ENCODE measurements around the gene VANGL2.
A peak's percentile ranks its signal among the peaks of the same experiment; 100 is the strongest.
"Not testable (repeated sequence)": the region's sequence is repeated elsewhere in the genome, so short reads cannot be mapped to it uniquely, and the experiment has no call there.

VANGL2 gene

GRCh38 chr1:160370561-160371345 lies 29.6 kb upstream of the VANGL2 start:
- DNase-seq (ENCODE audit: low spot score), result no peak

GRCh38 chr1:160371346-160371631 lies 29.1 kb upstream of the VANGL2 start:
- DNase-seq (ENCODE audit: low spot score), result no peak

GRCh38 chr1:160371756-160372155 lies 28.6 kb upstream of the VANGL2 start:
- DNase-seq (ENCODE audit: low spot score), result no peak

GRCh38 chr1:160373696-160374095 lies 26.7 kb upstream of the VANGL2 start:
- no peak for DNase-seq (ENCODE audit: low spot score)

- DNase-seq (ENCODE audit: low spot score), result peak; percentile 90
These were observed 25.9 kb upstream of the VANGL2 start for GRCh38 chr1:160374306-160375110.

- no peak for DNase-seq (ENCODE audit: low spot score)
These were observed 24.4 kb upstream of the VANGL2 start for GRCh38 chr1:160375788-160376524.

- peak; percentile 75 for DNase-seq (ENCODE audit: low spot score)
These were observed 23.7 kb upstream of the VANGL2 start for GRCh38 chr1:160376525-160377131.

- DNase-seq (ENCODE audit: low spot score), result no peak
These were observed 22.7 kb upstream of the VANGL2 start for GRCh38 chr1:160377585-160378206.

GRCh38 chr1:160384812-160385211 lies 15.6 kb upstream of the VANGL2 start:
- not testable (repeated sequence) for DNase-seq (ENCODE audit: low spot score)

- DNase-seq (ENCODE audit: low spot score), result not testable (repeated sequence)
These were observed 12.0 kb upstream of the VANGL2 start for GRCh38 chr1:160388406-160388805.

GRCh38 chr1:160394673-160395072 lies 5.7 kb upstream of the VANGL2 start:
- DNase-seq (ENCODE audit: low spot score), result no peak

GRCh38 chr1:160397651-160398050 lies 2.7 kb upstream of the VANGL2 start:
- DNase-seq (ENCODE audit: low spot score), result no peak

- DNase-seq (ENCODE audit: low spot score), result no peak
These were observed 1.5 kb upstream of the VANGL2 start for GRCh38 chr1:160398823-160399222.

GRCh38 chr1:160399544-160400222 lies 681 bp upstream of the VANGL2 start:
- peak; percentile 73 for DNase-seq (ENCODE audit: low spot score)

- DNase-seq (ENCODE audit: low spot score), result peak; percentile 81
These were observed 502 bp downstream of the VANGL2 start for GRCh38 chr1:160400646-160401486.

GRCh38 chr1:160401487-160401805 lies 1.1 kb downstream of the VANGL2 start:
- DNase-seq (ENCODE audit: low spot score), result peak; percentile 55

- DNase-seq (ENCODE audit: low spot score), result no peak
These were observed 1.8 kb downstream of the VANGL2 start for GRCh38 chr1:160402001-160402795.

- DNase-seq (ENCODE audit: low spot score), result no peak
These were observed 2.9 kb downstream of the VANGL2 start for GRCh38 chr1:160403244-160403643.

GRCh38 chr1:160404094-160404493 lies 3.7 kb downstream of the VANGL2 start:
- DNase-seq (ENCODE audit: low spot score), result no peak

Measured in D341Med (cell line).